NCI-H524 (cell line): Measurements from ENCODE around the gene MAP3K13.

Source experiments
- DNase-seq, 2 experiments: peaks; one replicate each; lab custom pipeline; 2025; lab: John Stamatoyannopoulos, UW

The MAP3K13 gene

DNA sequence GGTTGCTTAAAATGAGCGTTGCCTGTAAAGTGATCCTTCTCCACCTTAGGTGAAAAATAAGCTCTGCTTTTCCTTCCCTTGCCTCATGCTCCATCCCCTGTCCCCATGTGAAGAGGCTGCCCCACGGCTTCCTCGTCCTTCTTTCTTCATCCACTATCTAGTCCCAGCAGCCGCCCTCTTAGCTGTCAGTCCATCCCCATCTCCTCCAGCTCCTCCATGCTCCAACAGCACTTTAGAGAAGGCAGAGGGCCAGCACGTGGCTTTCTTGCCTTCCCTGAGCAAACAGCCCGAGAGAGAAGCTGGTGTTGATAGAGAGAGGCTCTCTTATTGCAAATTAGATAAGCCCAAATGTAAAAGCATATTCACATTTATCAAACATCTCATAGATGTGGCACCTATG, 144.9 kb downstream of the MAP3K13 start:
- DNase-seq: no peak

GRCh38 chr3:185508335-185508991, 145.5 kb downstream of the MAP3K13 start:
- no peak for DNase-seq

DNA sequence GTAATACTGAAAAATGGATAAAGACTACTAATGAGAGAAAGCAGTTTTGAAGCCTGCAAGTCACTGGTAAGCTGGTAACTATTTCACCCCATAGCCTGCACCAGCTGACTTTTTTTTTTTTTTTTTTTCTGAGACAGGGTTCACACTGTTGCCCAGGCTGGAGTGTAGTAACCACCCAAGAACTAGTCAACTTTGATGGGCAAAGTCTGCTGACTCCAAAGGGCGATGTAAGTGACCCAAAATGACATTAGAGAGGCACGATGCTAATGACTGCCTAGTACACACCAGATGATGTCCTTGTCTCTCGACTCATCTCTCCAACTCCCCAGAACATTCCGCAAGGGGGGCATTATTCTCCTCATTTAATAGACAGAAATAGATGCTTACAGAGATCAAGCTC, 148.8 kb downstream of the MAP3K13 start:
- DNase-seq: no peak

DNA sequence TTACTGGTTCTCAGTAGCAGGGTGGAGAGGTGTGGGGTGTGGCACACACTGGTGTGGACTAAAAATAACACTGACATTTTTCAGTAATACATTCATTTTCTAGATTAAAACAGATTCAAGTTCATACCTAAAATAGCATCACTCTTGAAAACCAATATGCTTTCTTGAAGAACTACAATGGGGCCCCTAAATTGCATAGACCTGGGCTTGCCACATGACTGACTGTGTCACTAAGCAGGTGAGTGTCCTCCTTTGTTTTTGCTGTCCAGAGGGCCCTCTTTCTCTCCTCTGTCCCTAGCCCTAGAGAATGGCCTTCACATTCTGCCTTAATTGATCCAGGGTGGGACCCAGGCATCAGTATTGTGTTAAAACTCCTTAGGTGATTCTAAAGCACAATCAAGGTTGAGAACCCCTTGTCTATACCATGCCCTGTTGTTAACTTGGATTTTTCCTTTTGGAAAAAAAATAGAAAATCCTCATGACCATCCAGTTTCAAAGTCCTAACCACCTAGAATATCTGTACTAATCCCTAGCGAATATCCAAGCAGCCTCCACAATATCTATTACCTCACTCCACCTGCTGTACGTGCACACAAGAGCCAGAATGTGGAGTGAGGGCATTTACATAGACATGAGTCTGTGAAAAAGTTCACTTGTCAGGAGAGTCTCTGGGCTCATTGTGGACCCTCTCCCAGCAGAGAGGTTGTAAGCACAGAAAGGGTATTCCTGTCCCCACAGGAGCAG, 154.6 kb downstream of the MAP3K13 start:
- no peak for DNase-seq

DNA sequence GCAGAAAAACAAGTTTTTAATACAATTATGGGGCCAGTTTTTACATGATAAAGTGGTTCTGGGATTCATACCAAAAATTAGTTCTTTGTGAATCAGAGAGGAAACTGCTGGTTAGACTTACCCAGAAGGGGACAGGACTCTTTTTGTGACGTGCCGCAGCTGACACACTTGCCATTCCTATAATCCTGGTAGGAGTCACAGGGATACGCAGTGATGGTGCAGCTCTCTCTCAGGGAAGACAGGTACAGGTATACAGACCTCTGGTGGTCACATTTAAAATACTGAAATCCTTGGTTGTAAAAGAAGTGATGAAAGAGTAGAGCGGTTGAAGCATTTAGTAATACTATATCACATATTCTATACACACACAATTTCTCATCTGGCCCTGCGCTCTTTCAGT, 156.1 kb downstream of the MAP3K13 start:
- peak in 1 of 2 experiments; percentile 25 for DNase-seq

GRCh38 chr3:185521349-185522138, 158.6 kb downstream of the MAP3K13 start:
- no peak for DNase-seq

DNA sequence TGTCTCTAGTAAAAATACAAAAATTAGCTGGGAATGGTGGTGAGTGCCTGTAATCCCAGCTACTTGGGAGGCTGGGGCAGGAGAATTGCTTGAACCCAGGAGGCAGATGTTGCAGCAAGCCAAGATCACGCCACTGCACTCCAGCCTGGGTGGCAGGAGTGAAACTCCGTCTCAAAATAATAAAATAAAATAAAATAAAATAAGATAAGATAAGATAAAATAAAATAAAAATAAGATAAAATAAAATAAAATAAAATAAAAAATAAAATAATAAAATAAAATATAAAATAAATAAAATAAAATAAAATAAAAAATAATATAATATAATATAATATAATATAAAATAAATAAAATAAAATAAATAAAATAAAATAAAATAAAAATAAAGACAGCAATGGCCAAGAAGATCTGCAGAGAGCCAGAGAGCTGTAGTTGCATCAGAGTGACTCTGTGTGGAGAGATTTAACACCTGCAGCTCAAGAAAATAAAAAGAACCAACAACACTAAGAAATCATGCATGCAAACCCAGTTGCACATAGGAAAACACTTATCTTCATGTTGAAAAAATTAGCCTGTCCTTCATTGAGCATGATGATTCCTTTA, 163.5 kb downstream of the MAP3K13 start:
- no peak for DNase-seq

DNA sequence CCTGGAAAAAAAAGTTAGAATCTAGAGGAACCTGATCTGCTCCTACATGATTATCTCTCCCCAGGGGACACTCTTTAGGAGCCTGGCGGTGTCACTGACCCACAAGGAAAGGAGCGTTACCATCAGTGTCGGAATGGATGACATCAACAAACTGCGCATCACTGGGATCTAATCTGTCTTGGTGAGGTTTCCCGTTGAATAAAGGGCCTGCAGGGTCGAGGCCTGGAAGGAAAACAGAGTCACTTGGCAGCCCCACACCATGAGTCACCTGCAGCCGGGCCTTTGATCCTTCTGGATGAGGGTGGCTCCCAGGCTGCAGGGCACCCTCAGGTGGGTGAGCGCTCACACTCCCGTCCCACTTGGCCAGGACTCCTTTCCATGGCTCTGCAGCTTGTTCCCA, 164.4 kb downstream of the MAP3K13 start:
- no peak for DNase-seq

DNA sequence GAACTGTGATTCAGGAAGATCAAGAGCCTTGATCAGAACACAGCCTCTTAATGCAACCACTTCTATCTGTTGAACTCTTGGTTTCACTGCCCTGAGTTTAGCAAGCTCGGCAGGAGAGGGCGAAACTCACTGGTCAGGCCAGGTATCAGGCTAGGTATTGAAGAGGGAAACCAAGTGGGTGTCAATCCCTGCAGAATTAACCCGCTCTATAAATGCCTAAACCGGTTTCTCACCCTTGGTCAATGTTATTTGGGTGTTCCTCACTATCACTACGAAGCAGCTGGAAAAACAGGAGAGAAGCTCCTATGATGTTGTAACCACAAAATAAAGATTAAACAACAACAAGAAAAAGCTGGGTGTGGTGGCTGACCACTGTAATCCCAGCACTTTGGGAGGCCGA, 165.6 kb downstream of the MAP3K13 start:
- no peak for DNase-seq

DNA sequence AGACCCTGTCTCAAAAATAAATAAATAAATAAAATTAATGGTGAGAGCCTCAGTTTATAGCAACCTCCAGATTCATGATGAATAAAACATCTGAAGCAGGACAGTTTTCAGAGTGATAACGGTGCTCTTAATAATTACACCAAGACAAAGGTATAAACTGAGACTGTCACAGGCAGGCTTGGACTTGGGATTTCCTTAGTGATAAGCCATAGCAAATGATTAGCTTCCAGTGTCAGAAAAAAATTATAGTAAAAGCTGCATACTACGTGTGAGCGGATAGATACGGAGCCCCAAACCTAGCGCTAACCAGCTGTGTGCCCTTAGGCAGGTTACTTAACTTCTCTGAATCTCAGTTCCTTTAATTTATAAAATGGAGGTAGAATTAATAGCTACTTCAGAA, 167.9 kb downstream of the MAP3K13 start:
- DNase-seq: no peak

GRCh38 chr3:185532901-185533300, 170.0 kb downstream of the MAP3K13 start:
- DNase-seq: no peak

DNA sequence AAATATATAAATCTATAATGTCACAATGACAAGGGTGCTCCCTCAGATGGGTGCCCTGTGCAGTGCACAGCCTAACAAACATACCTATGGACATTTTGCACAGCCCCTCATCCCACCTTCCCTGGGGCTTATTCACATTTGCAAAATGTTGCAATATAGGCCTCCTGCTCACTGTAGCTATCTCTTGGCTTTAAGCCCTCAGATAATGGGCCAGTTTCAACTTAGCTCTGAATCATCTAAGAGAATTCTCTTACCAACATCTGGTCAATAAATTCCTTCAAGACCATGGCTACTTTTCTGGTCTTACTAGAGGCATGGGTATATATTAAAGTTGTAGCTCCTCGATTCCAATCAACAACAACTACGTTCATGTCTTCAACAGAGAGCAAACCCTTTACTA, 171.6 kb downstream of the MAP3K13 start:
- DNase-seq: no peak

DNA sequence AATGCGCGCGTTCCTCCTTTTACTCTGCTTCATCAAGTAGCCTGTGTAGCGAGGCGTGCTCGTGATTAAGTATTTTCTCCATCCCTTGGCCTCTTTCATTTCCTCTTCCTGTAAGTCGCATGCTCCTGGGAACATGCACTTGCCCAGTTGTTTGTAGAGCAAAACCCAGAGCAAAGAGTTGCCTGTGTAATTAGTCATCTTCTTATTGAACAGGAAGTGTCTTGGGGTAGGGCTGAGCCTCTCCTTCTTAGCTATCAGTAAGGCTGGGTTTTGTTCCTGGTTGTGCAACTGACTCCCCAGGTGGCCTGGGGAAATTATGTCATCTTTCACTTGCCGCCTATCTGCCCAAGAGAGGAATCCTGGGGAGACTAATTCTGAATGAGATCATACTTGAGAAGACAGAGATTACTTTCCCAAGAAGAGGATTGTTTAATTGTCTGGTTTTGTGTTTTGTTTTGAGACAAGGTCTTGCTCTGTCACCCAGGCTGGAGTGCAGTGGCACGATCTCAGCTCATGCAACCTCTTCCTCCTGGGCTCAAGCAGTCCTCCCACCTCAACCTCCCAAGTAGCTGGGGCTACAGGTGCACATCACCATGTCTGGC, 174.5 kb downstream of the MAP3K13 start:
- DNase-seq: no peak
